HCT116 (cell line): ENCODE data around the gene WNK1. TPM values are rescaled to one million over a fixed set of nuclear protein-coding genes. Genes with fewer than 3 reads are reported as not detected.

Source experiments
- ATAC-seq: fragments of 200-7000 bp; cut with Tn5 transposase; 2 replicates; pipeline ENCODE4 v1.9.1; 2020; ENCODE audit warnings: mild to moderate bottlenecking, moderate library complexity
- BruUV-seq: library from RNA; stranded (reverse); fragments of 400-500 nt; replicated peaks from 2 replicates; lab custom pipeline; 2021; lab: Mats Ljungman, UMichigan
- CTCF ChIA-PET: fragments of 300-600 bp; sonication (Branson Sonifier 250); formaldehyde crosslinking; loops from one replicate; lab custom pipeline; 2021; ENCODE audit warnings: antibody characterized with exemption; lab: Charles Lee
- POLR2A ChIA-PET: fragments of 300-600, 350-600 bp; sonication (Branson Sonifier 250); formaldehyde crosslinking; loops from one replicate; lab custom pipeline; 2021; ENCODE audit warnings: antibody characterized with exemption; lab: Charles Lee
- RAD21 ChIA-PET, 2 experiments: fragments of 300-600 bp; sonication (Branson Sonifier 250); formaldehyde crosslinking; loops; one replicate each; lab custom pipeline; 2023; ENCODE audit warnings: low total read pairs in 2 of 2; ENCODE audit not compliant: uncharacterized antibody in 2 of 2, unreplicated experiment in 2 of 2, low non-redundant PET in 1 of 2; lab: Charles Lee
- DNase-seq: peaks from one replicate; pipeline ENCODE4 v3.0.0-alpha.2; 2010; ENCODE audit warnings: low read depth, low spot score
- H2AFZ ChIP-seq: fragments of 200-600 bp; shearing (Covaris generic), sonication (generic); 2 replicates; pipeline ENCODE4 v1.6.1; 2017; ENCODE audit warnings: low read depth, mixed run types, mixed read lengths, antibody characterized with exemption, low read length; ENCODE audit not compliant: poor library complexity, severe bottlenecking
- H3K27ac ChIP-seq: 2 replicates; pipeline ENCODE4 v1.5.1; 2012; ENCODE audit warnings: low read depth, low read length
- H3K27me3 ChIP-seq: fragments of 200-600 bp; sonication (generic); 2 replicates; pipeline ENCODE4 v1.6.1; 2016; ENCODE audit warnings: mixed run types, low read length, mixed read lengths; ENCODE audit not compliant: insufficient read depth
- H3K36me3 ChIP-seq, 2 experiments: fragments of 200-500 bp in 1 of 2; fragments of 200-600 bp in 1 of 2; sonication (Bioruptor generic) in 1 of 2; sonication (generic) in 1 of 2; 2 replicates each; pipeline versions ENCODE4 v1.5.1 to v1.6.1; 2014 to 2016; ENCODE audit warnings: low read length in 2 of 2, inconsistent platforms in 1 of 2, mixed read lengths in 1 of 2, mixed run types in 1 of 2; ENCODE audit not compliant: insufficient read depth in 2 of 2, control insufficient read depth in 1 of 2
- H3K4me1 ChIP-seq, 2 experiments: fragments of 200-600 bp in 1 of 2; sonication (generic) in 1 of 2; 2 replicates each; pipeline versions ENCODE4 v1.5.1 to v1.6.1; 2012 to 2017; ENCODE audit warnings: low read length in 2 of 2, inconsistent platforms in 1 of 2, mild to moderate bottlenecking in 1 of 2, mixed read lengths in 1 of 2, mixed run types in 1 of 2, moderate library complexity in 1 of 2; ENCODE audit not compliant: insufficient read depth in 2 of 2, control insufficient read depth in 1 of 2
- H3K4me2 ChIP-seq: fragments of 200-600 bp; sonication (generic); 2 replicates; pipeline ENCODE4 v1.6.1; 2017; ENCODE audit warnings: mixed run types, low read length, mixed read lengths
- H3K4me3 ChIP-seq, 2 experiments: fragments of 200-600 bp in 1 of 2; sonication (generic) in 1 of 2; replicated peaks in 1 of 2; 2 replicates each; pipeline ENCODE4 v1.5.1; 2011 to 2016; ENCODE audit warnings: low read length in 2 of 2, control low read depth in 1 of 2, low read depth in 1 of 2, mild to moderate bottlenecking in 1 of 2, mixed read lengths in 1 of 2, mixed run types in 1 of 2
- H3K79me2 ChIP-seq: fragments of 200-600 bp; sonication (generic); 2 replicates; pipeline ENCODE4 v1.6.1; 2017; ENCODE audit warnings: mild to moderate bottlenecking, mixed run types, low read length, moderate library complexity, mixed read lengths; ENCODE audit not compliant: insufficient read depth
- H3K9ac ChIP-seq: fragments of 200-600 bp; sonication (generic); 2 replicates; pipeline ENCODE4 v1.6.1; 2016; ENCODE audit warnings: low read length, mixed read lengths
- H3K9me2 ChIP-seq: fragments of 200-600 bp; sonication (generic), shearing (Covaris generic); 2 replicates; pipeline ENCODE4 v1.6.1; 2017; ENCODE audit warnings: mixed run types, mild to moderate bottlenecking, moderate library complexity; ENCODE audit not compliant: insufficient read depth
- H3K9me3 ChIP-seq, 2 experiments: fragments of 200-500 bp in 1 of 2; fragments of 200-600 bp in 1 of 2; sonication (Bioruptor generic) in 1 of 2; sonication (generic) in 1 of 2; 2 replicates each; pipeline ENCODE4 v1.6.1; 2014 to 2017; ENCODE audit warnings: low read length in 2 of 2, mixed read lengths in 2 of 2, inconsistent platforms in 1 of 2, low read depth in 1 of 2, mild to moderate bottlenecking in 1 of 2, mixed run types in 1 of 2, moderate library complexity in 1 of 2; ENCODE audit not compliant: control insufficient read depth in 1 of 2, insufficient read depth in 1 of 2
- H4K20me1 ChIP-seq: fragments of 200-600 bp; sonication (generic), shearing (Covaris generic); 2 replicates; pipeline ENCODE4 v1.6.1; 2017; ENCODE audit warnings: mixed run types, mild to moderate bottlenecking, moderate library complexity; ENCODE audit not compliant: insufficient read depth
- ATF3 ChIP-seq: IDR thresholded peaks from 2 replicates; pipeline ENCODE4 v1.6.1; 2012
- CBX3 ChIP-seq: IDR thresholded peaks from 2 replicates; pipeline ENCODE4 v1.6.1; 2012; ENCODE audit warnings: low read depth
- EGR1 ChIP-seq: IDR thresholded peaks from 2 replicates; pipeline ENCODE4 v1.6.1; 2012; ENCODE audit warnings: low read depth
- ELF1 ChIP-seq: IDR thresholded peaks from 2 replicates; pipeline ENCODE4 v1.6.1; 2012; ENCODE audit warnings: low read depth, borderline replicate concordance
- EZH2 ChIP-seq: fragments of 200-600 bp; sonication (generic); IDR thresholded peaks from 2 replicates; pipeline ENCODE4 v1.6.1; 2017; ENCODE audit warnings: antibody characterized with exemption, mixed run types
- EZH2phosphoT487 ChIP-seq: fragments of 200-600 bp; IDR thresholded peaks from 2 replicates; pipeline ENCODE4 v1.6.1; 2018; ENCODE audit warnings: antibody characterized with exemption, borderline replicate concordance
- FOSL1 ChIP-seq: IDR thresholded peaks from 2 replicates; pipeline ENCODE4 v1.6.1; 2012; ENCODE audit warnings: low read depth
- JUND ChIP-seq: IDR thresholded peaks from 2 replicates; pipeline ENCODE4 v1.6.1; 2012
- MAX ChIP-seq: IDR thresholded peaks from 2 replicates; pipeline ENCODE4 v1.6.1; 2012
- POLR2AphosphoS5 ChIP-seq: IDR thresholded peaks from 2 replicates; pipeline ENCODE4 v1.6.1; 2011; ENCODE audit warnings: mild to moderate bottlenecking, low read depth, low read length, moderate library complexity
- RAD21 ChIP-seq: IDR thresholded peaks from 2 replicates; pipeline ENCODE4 v1.6.1; 2012; ENCODE audit warnings: low read depth, mild to moderate bottlenecking
- REST ChIP-seq: IDR thresholded peaks from 2 replicates; pipeline ENCODE4 v1.6.1; 2012; ENCODE audit warnings: low read depth
- SIN3A ChIP-seq: IDR thresholded peaks from 2 replicates; pipeline ENCODE4 v1.6.1; 2012; ENCODE audit warnings: low read depth
- SRF ChIP-seq: IDR thresholded peaks from 2 replicates; pipeline ENCODE4 v1.6.1; 2012; ENCODE audit warnings: low read depth
- TCF7L2 ChIP-seq: IDR thresholded peaks from 2 replicates; pipeline ENCODE4 v1.7.0; 2011; ENCODE audit warnings: borderline replicate concordance, inconsistent platforms; ENCODE audit not compliant: insufficient read depth, insufficient read length; ENCODE audit errors: extremely low read depth
- YY1 ChIP-seq: IDR thresholded peaks from 2 replicates; pipeline ENCODE4 v1.6.1; 2011; ENCODE audit warnings: low read length, low read depth, moderate library complexity, mild to moderate bottlenecking; ENCODE audit not compliant: insufficient replicate concordance; ENCODE audit errors: extremely low read depth
- ZBTB33 ChIP-seq: IDR thresholded peaks from 2 replicates; pipeline ENCODE4 v1.6.1; 2011; ENCODE audit warnings: mild to moderate bottlenecking, low read length, moderate library complexity; ENCODE audit not compliant: insufficient replicate concordance; ENCODE audit errors: extremely low read depth
- ZFX ChIP-seq: fragments of 450-650 bp; IDR thresholded peaks from 2 replicates; pipeline ENCODE4 v1.6.1; 2017
- intact Hi-C: fragments of 100-400 bp; cut with micrococcal nuclease; formaldehyde crosslinking; loops from 2 replicates; pipeline ENCODE4 v1.10.0; 2022
- total RNA-seq: library from RNA; stranded (reverse); gene quantifications from one replicate; pipeline ENCODE4 v1.2.1, GENCODE V29; 2021; ENCODE audit not compliant: unreplicated experiment

WNK1 gene
- total RNA-seq, 1 experiment from 2014 or later: 81.0 TPM

GRCh38 chr12:936377-937345, 184.3 kb downstream of the WNK1 start:
- BruUV-seq: no TSS peak

More at GRCh38 chr12:936377-937345, 184.3 kb downstream of the WNK1 start:
- intact Hi-C loops: no loop called here
- Histone ChIP-seq H2AFZ (no peak overlapping the region), H3K9ac (no peak overlapping the region), H4K20me1 (peaks cover 5% of the 10 kb centered on the region; the same call in 1 of the 2 replicates), H3K9me2 (no peaks in the 10 kb centered on the region), H3K36me3 (peaks cover 5% of the 10 kb centered on the region in 2 experiments; a peak in 3 of 4 replicates), H3K79me2 (peaks cover 30% of the 10 kb centered on the region), H3K4me1 (no peaks in the 10 kb centered on the region), H3K4me2 (no peak overlapping the region), H3K4me3 (no peak overlapping the region), H3K9me3 (no peaks in the 10 kb centered on the region), H3K27me3 (no peaks in the 10 kb centered on the region), H3K27ac (no peak overlapping the region)
- TF ChIP-seq ZBTB33 (no peak), REST (no peak), FOSL1 (no peak), YY1 (no peak), JUND (no peak), MAX (no peak), ATF3 (no peak), EZH2 (no peak), RAD21 (no peak), EZH2phosphoT487 (no peak), POLR2AphosphoS5 (no peak), EGR1 (no peak), ZFX (no peak), SRF (no peak), SIN3A (no peak), TCF7L2 (no peak), CBX3 (no peak), ELF1 (no peak)
- RAD21 ChIA-PET: no interaction called here
- CTCF ChIA-PET: no interaction called here
- POLR2A ChIA-PET: interaction anchor here (1.0 kb wide), 1 partner anchor 13 kb away, joined by 3 read pairs; the partner anchor contains the start of gene RAD52
- no peak for DNase-seq
- no peak for ATAC-seq
